ENCODE results near the gene PCP4.

The PCP4 gene

GRCh38 chr21:39867198-39867650 lies at the start of gene PCP4:
Gene PCP4, plus strand, starts transcription at chr21:39867438. Its CDS starts 64 bp downstream, at chr21:39867502.
- no peak for DNase-seq

GRCh38 chr21:39818557-39818956 lies 48.7 kb upstream of the PCP4 start:
- DNase-seq: no peak

- no peak for DNase-seq
Observed at GRCh38 chr21:39822042-39822441, 45.2 kb upstream of the PCP4 start.

- DNase-seq: no peak
Observed at GRCh38 chr21:39825250-39825649, 42.0 kb upstream of the PCP4 start.

GRCh38 chr21:39834543-39834942 lies 32.7 kb upstream of the PCP4 start:
- no peak for DNase-seq

GRCh38 chr21:39837861-39838359 lies 29.3 kb upstream of the PCP4 start:
- DNase-seq: no peak

- DNase-seq: no peak
Observed at GRCh38 chr21:39840373-39841097, 26.7 kb upstream of the PCP4 start.

GRCh38 chr21:39842741-39843459 lies 24.3 kb upstream of the PCP4 start:
- no peak for DNase-seq

GRCh38 chr21:39843483-39843882 lies 23.8 kb upstream of the PCP4 start:
- DNase-seq: no peak

GRCh38 chr21:39843916-39844315 lies 23.3 kb upstream of the PCP4 start:
- DNase-seq: no peak

GRCh38 chr21:39845571-39846130 lies 21.6 kb upstream of the PCP4 start:
- no peak for DNase-seq

- no peak for DNase-seq
Observed at GRCh38 chr21:39847877-39848276, 19.4 kb upstream of the PCP4 start.

- DNase-seq: no peak
Observed at GRCh38 chr21:39849014-39849655, 18.1 kb upstream of the PCP4 start.

GRCh38 chr21:39850333-39850732 lies 16.9 kb upstream of the PCP4 start:
- DNase-seq: no peak

GRCh38 chr21:39851002-39851618 lies 16.1 kb upstream of the PCP4 start:
- no peak for DNase-seq

- DNase-seq: no peak
Observed at GRCh38 chr21:39852021-39852721, 15.1 kb upstream of the PCP4 start.

GRCh38 chr21:39852726-39853500 lies 14.3 kb upstream of the PCP4 start:
- DNase-seq: no peak

- no peak for DNase-seq
Observed at GRCh38 chr21:39854572-39854971, 12.7 kb upstream of the PCP4 start.

GRCh38 chr21:39855595-39855994 lies 11.6 kb upstream of the PCP4 start:
- DNase-seq: no peak

- DNase-seq: no peak
Observed at GRCh38 chr21:39860600-39860999, 6.6 kb upstream of the PCP4 start.

GRCh38 chr21:39863111-39863510 lies 4.1 kb upstream of the PCP4 start:
- DNase-seq: no peak

Data from GF-D8 (cell line).